HG03565 (cell line): ENCODE results near the gene SLMAP.
"Not testable (repeated sequence)": the region's sequence is repeated elsewhere in the genome, so short reads cannot be mapped to it uniquely, and the experiment has no call there.

Source experiments
- ATAC-seq: cut with Tn5 transposase; IDR thresholded peaks from one replicate; pipeline ENCODE4 v1.9.1; 2021; ENCODE audit warnings: mild to moderate bottlenecking, moderate library complexity; ENCODE audit not compliant: unreplicated experiment

Gene SLMAP

GRCh38 chr3:57826952-57827723, 71.0 kb downstream of the SLMAP start:
- ATAC-seq, result no peak

GRCh38 chr3:57827757-57828156, 71.6 kb downstream of the SLMAP start:
- no peak for ATAC-seq

- no peak for ATAC-seq
Measured at GRCh38 chr3:57832486-57832885, 76.4 kb downstream of the SLMAP start.

- ATAC-seq, result no peak
Measured at GRCh38 chr3:57832900-57833313, 76.8 kb downstream of the SLMAP start.

- ATAC-seq, result no peak
Measured at GRCh38 chr3:57833763-57834162, 77.7 kb downstream of the SLMAP start.

GRCh38 chr3:57837686-57838085, 81.6 kb downstream of the SLMAP start:
- ATAC-seq, result no peak

GRCh38 chr3:57838627-57839026, 82.5 kb downstream of the SLMAP start:
- no peak for ATAC-seq

GRCh38 chr3:57840473-57840872, 84.4 kb downstream of the SLMAP start:
- ATAC-seq, result no peak

GRCh38 chr3:57841818-57842217, 85.7 kb downstream of the SLMAP start:
- no peak for ATAC-seq

- no peak for ATAC-seq
Measured at GRCh38 chr3:57848177-57848738, 92.1 kb downstream of the SLMAP start.

GRCh38 chr3:57851304-57851703, 95.2 kb downstream of the SLMAP start:
- ATAC-seq, result no peak

- no peak for ATAC-seq
Measured at GRCh38 chr3:57852896-57853295, 96.8 kb downstream of the SLMAP start.

GRCh38 chr3:57855281-57855680, 99.2 kb downstream of the SLMAP start:
- ATAC-seq, result no peak

GRCh38 chr3:57855943-57856342, 99.8 kb downstream of the SLMAP start:
- no peak for ATAC-seq

- no peak for ATAC-seq
Measured at GRCh38 chr3:57856675-57857074, 100.6 kb downstream of the SLMAP start.

GRCh38 chr3:57862894-57863293, 106.8 kb downstream of the SLMAP start:
- no peak for ATAC-seq

- ATAC-seq, result no peak
Measured at GRCh38 chr3:57863380-57863779, 107.3 kb downstream of the SLMAP start.

- ATAC-seq, result no peak
Measured at GRCh38 chr3:57864853-57865252, 108.7 kb downstream of the SLMAP start.

- ATAC-seq, result not testable (repeated sequence)
Measured at GRCh38 chr3:57869110-57869509, 113.0 kb downstream of the SLMAP start.

GRCh38 chr3:57872606-57873005, 116.5 kb downstream of the SLMAP start:
- no peak for ATAC-seq

GRCh38 chr3:57876632-57877031, 120.5 kb downstream of the SLMAP start:
- no peak for ATAC-seq

- no peak for ATAC-seq
Measured at GRCh38 chr3:57877116-57877515, 121.0 kb downstream of the SLMAP start.

- ATAC-seq, result not testable (repeated sequence)
Measured at GRCh38 chr3:57884436-57884835, 128.3 kb downstream of the SLMAP start.
